Suprapubic skin (tissue), 4 donors: Measurements from ENCODE around the gene IWS1. TPM values are rescaled to one million over a fixed set of nuclear protein-coding genes. Genes with fewer than 3 reads are reported as not detected.
"Not testable (repeated sequence)": the region's sequence is repeated elsewhere in the genome, so short reads cannot be mapped to it uniquely, and the experiment has no call there.

Experiments used
- DNase-seq, 2 donors: peaks; one replicate each; pipeline ENCODE4 v3.0.0-alpha.2; 2019; ENCODE audit warnings: low spot score in 2 of 2
- H3K27ac ChIP-seq: fragments of 200-600 bp; sonication (generic); one replicate; pipeline ENCODE4 v1.5.1; 2019
- H3K27me3 ChIP-seq: fragments of 200-600 bp; sonication (generic); one replicate; pipeline ENCODE4 v1.5.1; 2019
- H3K36me3 ChIP-seq: fragments of 200-600 bp; sonication (generic); one replicate; pipeline ENCODE4 v1.5.1; 2019
- H3K4me1 ChIP-seq: fragments of 200-600 bp; sonication (generic); one replicate; pipeline ENCODE4 v1.5.1; 2019
- H3K4me3 ChIP-seq: fragments of 200-600 bp; sonication (generic); one replicate; pipeline ENCODE4 v1.5.1; 2019; ENCODE audit warnings: mild to moderate bottlenecking
- H3K9me3 ChIP-seq: fragments of 200-600 bp; sonication (generic); one replicate; pipeline ENCODE4 v1.5.1; 2019
- CTCF ChIP-seq, 2 donors: fragments of 200-600 bp in 1 of 2; fragments of 450-650 bp in 1 of 2; sonication (generic) in 1 of 2; IDR thresholded peaks; one replicate each; pipeline ENCODE4 v1.5.1; 2016 to 2019; ENCODE audit warnings: antibody characterized with exemption in 2 of 2, mild to moderate bottlenecking in 1 of 2, moderate library complexity in 1 of 2
- EP300 ChIP-seq: sonication (generic); formaldehyde crosslinking; IDR thresholded peaks from one replicate; pipeline ENCODE4 v1.6.1; 2017; ENCODE audit warnings: antibody characterized with exemption
- POLR2A ChIP-seq, 2 donors: fragments of 450-650 bp; IDR thresholded peaks; one replicate each; pipeline ENCODE4 v1.6.1; 2017; ENCODE audit warnings: antibody characterized with exemption in 2 of 2, mild to moderate bottlenecking in 2 of 2, moderate library complexity in 2 of 2
- POLR2AphosphoS5 ChIP-seq, 3 donors: sonication (generic); formaldehyde crosslinking; IDR thresholded peaks; one replicate each; pipeline ENCODE4 v1.6.1; 2017; ENCODE audit warnings: antibody characterized with exemption in 3 of 3
- WGBS: methylation state at CpG from one replicate; pipeline ENCODE4 v1.1.5; 2018; 5-methylcytosine and 5-hydroxymethylcytosine counted together
- total RNA-seq, 4 donors: library from RNA; depleted of rRNA; stranded (reverse); fragments of >200 nt; gene quantifications; one replicate each; pipeline ENCODE4 v1.1.0, GENCODE V29; 2016

The IWS1 gene
- total RNA-seq, 4 donors from 2014 or later = 23.2 to 51.4 (median 29.9) TPM

GRCh38 chr2:127453392-127454171 lies 72.7 kb downstream of the IWS1 start:
- no peaks in the 10 kb centered on the region for H3K27me3 ChIP-seq
- no peak for DNase-seq
- H3K4me1 ChIP-seq = no peaks in the 10 kb centered on the region
- no peak overlapping the region for H3K27ac ChIP-seq
- TF ChIP-seq EP300 (no peak), POLR2AphosphoS5 (IDR thresholded peaks at IDR 0.05) (no peak), CTCF (IDR thresholded peaks at IDR 0.05) (no peak), POLR2A (IDR thresholded peaks at IDR 0.05) (no peak)
- H3K4me3 ChIP-seq = no peak overlapping the region
- no peaks in the 10 kb centered on the region for H3K36me3 ChIP-seq
- WGBS = 90% methylated on average over 8 of the region's 8 CpGs
- no peaks in the 10 kb centered on the region for H3K9me3 ChIP-seq

- WGBS = 100% methylated on average over 2 of the region's 3 CpGs
Observed at GRCh38 chr2:127453013-127453391, 73.3 kb downstream of the IWS1 start.

GRCh38 chr2:127452423-127452822 lies 73.9 kb downstream of the IWS1 start:
- H3K4me3 ChIP-seq = not testable (repeated sequence)

More at GRCh38 chr2:127453013-127453391, 73.3 kb downstream of the IWS1 start:
- H3K27me3 ChIP-seq = no peaks in the 10 kb centered on the region
- DNase-seq = no peak
- no peaks in the 10 kb centered on the region for H3K9me3 ChIP-seq
- H3K4me3 ChIP-seq = no peak overlapping the region
- no peaks in the 10 kb centered on the region for H3K36me3 ChIP-seq
- H3K4me1 ChIP-seq = no peaks in the 10 kb centered on the region
- no peak for TF ChIP-seq POLR2A (IDR thresholded peaks at IDR 0.05)
- no peak for TF ChIP-seq POLR2AphosphoS5 (IDR thresholded peaks at IDR 0.05)
- TF ChIP-seq CTCF (IDR thresholded peaks at IDR 0.05) = no peak
- no peak for TF ChIP-seq EP300
- H3K27ac ChIP-seq = no peak overlapping the region

GRCh38 chr2:127451981-127452380 lies 74.3 kb downstream of the IWS1 start:
- TF ChIP-seq CTCF (IDR thresholded peaks at IDR 0.05) (no peak), POLR2A (IDR thresholded peaks at IDR 0.05) (no peak), POLR2AphosphoS5 (IDR thresholded peaks at IDR 0.05) (no peak), EP300 (no peak)
- H3K4me3 ChIP-seq = no peak overlapping the region
- no peaks in the 10 kb centered on the region for H3K9me3 ChIP-seq
- no peak overlapping the region for H3K27ac ChIP-seq
- H3K4me1 ChIP-seq = no peaks in the 10 kb centered on the region
- no peak for DNase-seq
- WGBS = 73% methylated on average over 6 of the region's 6 CpGs
- H3K27me3 ChIP-seq = no peaks in the 10 kb centered on the region
- no peaks in the 10 kb centered on the region for H3K36me3 ChIP-seq

More at GRCh38 chr2:127452423-127452822, 73.9 kb downstream of the IWS1 start:
- H3K27ac ChIP-seq, H3K4me1 ChIP-seq, DNase-seq, H3K27me3 ChIP-seq, H3K36me3 ChIP-seq, H3K9me3 ChIP-seq: not testable (repeated sequence)
- 91% methylated on average over 7 of the region's 8 CpGs for WGBS

- H3K9me3 ChIP-seq = no peaks in the 10 kb centered on the region
- TF ChIP-seq CTCF (IDR thresholded peaks at IDR 0.05) = no peak
- TF ChIP-seq EP300 = no peak
- TF ChIP-seq POLR2AphosphoS5 (IDR thresholded peaks at IDR 0.05) = no peak
- TF ChIP-seq POLR2A (IDR thresholded peaks at IDR 0.05) = no peak
- no peaks in the 10 kb centered on the region for H3K36me3 ChIP-seq
- no peaks in the 10 kb centered on the region for H3K4me1 ChIP-seq
- H3K27ac ChIP-seq = no peak overlapping the region
- H3K27me3 ChIP-seq = no peaks in the 10 kb centered on the region
- 89% methylated on average over 4 of the region's 4 CpGs for WGBS
- DNase-seq = no peak
- no peak overlapping the region for H3K4me3 ChIP-seq
Observed at GRCh38 chr2:127449898-127450297, 76.4 kb downstream of the IWS1 start.
